H9 (cell line): ENCODE results near the gene IL31RA. TPM values are rescaled to one million over a fixed set of nuclear protein-coding genes. Genes with fewer than 3 reads are reported as not detected.

Experiments used
- DNase-seq: peaks from one replicate; pipeline ENCODE4 v3.0.0-alpha.2; 2017
- H2AFZ ChIP-seq: one replicate; pipeline ENCODE4 v1.6.1; 2013; ENCODE audit warnings: mild to moderate bottlenecking, low read length, control low read depth, moderate library complexity
- H2AK5ac ChIP-seq: 2 replicates; pipeline ENCODE4 v1.6.1; 2013; ENCODE audit warnings: low read length, control low read depth, mixed read lengths; ENCODE audit not compliant: insufficient read length
- H2BK120ac ChIP-seq: one replicate; pipeline ENCODE4 v1.6.1; 2013; ENCODE audit warnings: low read depth, mild to moderate bottlenecking, low read length, control low read depth, inconsistent platforms; ENCODE audit not compliant: poor library complexity, severe bottlenecking
- H2BK12ac ChIP-seq: 2 replicates; pipeline ENCODE4 v1.6.1; 2013; ENCODE audit warnings: low read length, control low read depth, mixed read lengths, low read depth; ENCODE audit not compliant: insufficient read length
- H2BK15ac ChIP-seq: 2 replicates; pipeline ENCODE4 v1.6.1; 2013; ENCODE audit warnings: low read depth, low read length, control low read depth
- H2BK20ac ChIP-seq: one replicate; pipeline ENCODE4 v1.6.1; 2013; ENCODE audit warnings: low read depth, mild to moderate bottlenecking, low read length, control low read depth, inconsistent platforms; ENCODE audit not compliant: poor library complexity, severe bottlenecking
- H2BK5ac ChIP-seq: 2 replicates; pipeline ENCODE4 v1.6.1; 2013; ENCODE audit warnings: low read length, control low read depth, mixed read lengths; ENCODE audit not compliant: insufficient read length
- H3K14ac ChIP-seq: 2 replicates; pipeline ENCODE4 v1.6.1; 2013; ENCODE audit warnings: low read length, control low read depth; ENCODE audit not compliant: insufficient read depth
- H3K18ac ChIP-seq: 2 replicates; pipeline ENCODE4 v1.6.1; 2013; ENCODE audit warnings: low read depth, mild to moderate bottlenecking, mixed read lengths, low read length, control low read depth; ENCODE audit not compliant: insufficient read length
- H3K23ac ChIP-seq: 2 replicates; pipeline ENCODE4 v1.6.1; 2013; ENCODE audit warnings: low read length, control low read depth, mixed read lengths, low read depth; ENCODE audit not compliant: insufficient read length
- H3K23me2 ChIP-seq: 2 replicates; pipeline ENCODE4 v1.6.1; 2013; ENCODE audit warnings: low read depth, mild to moderate bottlenecking, mixed read lengths, low read length, control low read depth; ENCODE audit not compliant: insufficient read length, poor library complexity, severe bottlenecking
- H3K27ac ChIP-seq: 2 replicates; pipeline ENCODE4 v1.5.1; 2013; ENCODE audit warnings: low read length, control low read depth, mixed read lengths, low read depth; ENCODE audit not compliant: insufficient read length
- H3K27me3 ChIP-seq: 2 replicates; pipeline ENCODE4 v1.6.1; 2013; ENCODE audit warnings: low read length, control low read depth, inconsistent platforms; ENCODE audit not compliant: insufficient read depth
- H3K4ac ChIP-seq: 2 replicates; pipeline ENCODE4 v1.6.1; 2013; ENCODE audit warnings: low read depth, mild to moderate bottlenecking, control low read depth, inconsistent platforms, low read length, moderate library complexity
- H3K4me1 ChIP-seq: 2 replicates; pipeline ENCODE4 v1.6.1; 2013; ENCODE audit warnings: low read length, control low read depth, inconsistent platforms; ENCODE audit not compliant: insufficient read depth
- H3K4me2 ChIP-seq: 2 replicates; pipeline ENCODE4 v1.6.1; 2013; ENCODE audit warnings: low read length, control low read depth, mixed read lengths; ENCODE audit not compliant: insufficient read length, insufficient read depth
- H3K56ac ChIP-seq: 2 replicates; pipeline ENCODE4 v1.6.1; 2013; ENCODE audit warnings: low read depth, mild to moderate bottlenecking, mixed read lengths, low read length, control low read depth; ENCODE audit not compliant: insufficient read length
- H3K79me1 ChIP-seq: 2 replicates; pipeline ENCODE4 v1.6.1; 2013; ENCODE audit warnings: low read depth, mild to moderate bottlenecking, moderate library complexity, low read length, control low read depth, inconsistent platforms; ENCODE audit not compliant: insufficient read depth, poor library complexity, severe bottlenecking
- H3K79me2 ChIP-seq: 2 replicates; pipeline ENCODE4 v1.6.1; 2013; ENCODE audit warnings: low read length, control low read depth, inconsistent platforms; ENCODE audit not compliant: insufficient read depth
- H3K9ac ChIP-seq: 2 replicates; pipeline ENCODE4 v1.6.1; 2013; ENCODE audit warnings: low read length, control low read depth, mixed read lengths; ENCODE audit not compliant: insufficient read length; ENCODE audit errors: extremely low read depth
- H3K9me3 ChIP-seq: one replicate; pipeline ENCODE4 v1.6.1; 2013; ENCODE audit warnings: low read depth, low read length, inconsistent platforms; ENCODE audit not compliant: control insufficient read depth
- H3T11ph ChIP-seq: one replicate; pipeline ENCODE4 v1.6.1; 2013; ENCODE audit warnings: mild to moderate bottlenecking, low read length, control low read depth, inconsistent platforms
- H4K20me1 ChIP-seq: one replicate; pipeline ENCODE4 v1.6.1; 2013; ENCODE audit not compliant: control insufficient read depth, insufficient read length, insufficient read depth
- H4K5ac ChIP-seq: 2 replicates; pipeline ENCODE4 v1.6.1; 2013; ENCODE audit warnings: low read depth, mild to moderate bottlenecking, mixed read lengths, low read length, control low read depth; ENCODE audit not compliant: insufficient read length
- H4K8ac ChIP-seq: replicated peaks from 2 replicates; pipeline ENCODE4 v1.6.1; 2013; ENCODE audit warnings: low read length, control low read depth, mixed read lengths, low read depth; ENCODE audit not compliant: insufficient read length
- H4K91ac ChIP-seq: 2 replicates; pipeline ENCODE4 v1.6.1; 2013; ENCODE audit warnings: low read depth, mild to moderate bottlenecking, moderate library complexity, mixed read lengths, low read length, control low read depth; ENCODE audit not compliant: insufficient read length
- H3K27ac Mint-ChIP-seq, 3 experiments: 2 replicates in 2 of 3; 3 replicates in 1 of 3; pipeline ENCODE4 v1.8.0; 2020 to 2021; ENCODE audit warnings: mixed read lengths in 3 of 3, mild to moderate bottlenecking in 1 of 3, moderate library complexity in 1 of 3
- H3K27me3 Mint-ChIP-seq: 2 replicates; pipeline ENCODE4 v1.8.0; 2021; ENCODE audit warnings: low read depth, mild to moderate bottlenecking, moderate library complexity, mixed read lengths
- H3K36me3 Mint-ChIP-seq, 3 experiments: 2 replicates in 2 of 3; 3 replicates in 1 of 3; pipeline ENCODE4 v1.8.0; 2020 to 2021; ENCODE audit warnings: low read depth in 3 of 3, mixed read lengths in 3 of 3; ENCODE audit not compliant: insufficient read depth in 1 of 3
- H3K4me1 Mint-ChIP-seq, 2 experiments: 2 replicates each; pipeline ENCODE4 v1.8.0; 2020; ENCODE audit warnings: mixed read lengths in 2 of 2
- H3K4me3 Mint-ChIP-seq, 2 experiments: 2 replicates in 1 of 2; 3 replicates in 1 of 2; pipeline ENCODE4 v1.8.0; 2020 to 2021; ENCODE audit warnings: mild to moderate bottlenecking in 2 of 2, mixed read lengths in 2 of 2, moderate library complexity in 1 of 2
- H3K9me3 Mint-ChIP-seq, 2 experiments: 2 replicates in 1 of 2; 3 replicates in 1 of 2; pipeline ENCODE4 v1.8.0; 2020; ENCODE audit warnings: mild to moderate bottlenecking in 2 of 2, mixed read lengths in 2 of 2, moderate library complexity in 1 of 2
- WGBS: extraction: QIAGEN DNeasy Blood & Tissue Kit; methylation state at CpG from one replicate; pipeline ENCODE4 v1.1.7; 2013; ENCODE audit warnings: missing lambda C conversion rate, low lambda C conversion rate, mixed read lengths; ENCODE audit not compliant: insufficient read length; ENCODE audit errors: extremely low coverage; 5-methylcytosine and 5-hydroxymethylcytosine counted together
- total RNA-seq: library from RNA; stranded (reverse); gene quantifications from 2 replicates; pipeline ENCODE4 v1.2.1, GENCODE V29; 2021
- TF ChIP-seq, protein P1 (sequence below): fragments of 200-600 bp; sonication (generic); conservative IDR thresholded peaks from 3 replicates; pipeline ENCODE4 v1.8.0; 2021; ENCODE audit warnings: antibody characterized with exemption, mild to moderate bottlenecking

Gene IL31RA
- total RNA-seq, 1 experiment from 2014 or later, result 0.11 TPM

DNA sequence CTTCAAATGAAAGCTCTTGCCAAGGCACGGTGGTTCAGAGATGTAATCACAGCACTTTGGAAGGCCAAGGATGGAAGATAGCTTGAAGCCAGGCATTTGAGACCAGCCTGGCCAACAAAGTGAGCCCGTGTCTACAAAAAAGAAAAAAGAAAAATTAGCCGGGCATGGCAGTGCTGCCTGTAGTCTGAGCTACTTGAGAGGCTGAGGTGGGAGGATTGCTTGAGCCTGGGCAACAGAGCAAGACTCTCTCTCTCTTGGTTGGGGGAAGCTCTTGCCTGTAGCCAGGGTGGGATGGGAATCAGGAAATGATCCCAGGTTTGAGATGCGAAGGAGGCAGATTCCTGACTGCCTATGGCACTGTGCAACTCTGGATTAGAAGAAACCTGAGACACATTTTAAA lies 81.5 kb downstream of the IL31RA start:
- no peak overlapping the region for H4K91ac ChIP-seq
- H3K18ac ChIP-seq, result no peak overlapping the region
- no peaks in the 10 kb centered on the region for H3K4me1 ChIP-seq

More for the DNA sequence above, 81.5 kb downstream of the IL31RA start:
- no peak overlapping the region for H2BK20ac ChIP-seq
- H2AK5ac ChIP-seq, result no peak overlapping the region
- WGBS, result no CpG with 5 or more reads among the region's 4 CpGs
- no peak for DNase-seq
- no peak overlapping the region for H4K5ac ChIP-seq
- H2BK120ac ChIP-seq, result no peak overlapping the region
- H3K27me3 ChIP-seq, result no peaks in the 10 kb centered on the region
- Mint-ChIP-seq H3K4me1 (peaks cover 0 to 2% of the 10 kb centered on the region in 2 experiments; a peak in 1 of 4 replicates), H3K36me3 (no peaks in the 10 kb centered on the region; a peak in 1 of 7 replicates), H3K27me3 (no peaks in the 10 kb centered on the region), H3K27ac (no peak overlapping the region), H3K4me3 (no peak overlapping the region), H3K9me3 (no peaks in the 10 kb centered on the region)
- no peak overlapping the region for H3K23ac ChIP-seq
- H3T11ph ChIP-seq, result no peak overlapping the region
- H4K20me1 ChIP-seq, result no peaks in the 10 kb centered on the region
- H3K27ac ChIP-seq, result no peak overlapping the region
- no peak overlapping the region for H2BK12ac ChIP-seq
- no peaks in the 10 kb centered on the region for H3K23me2 ChIP-seq
- no peak overlapping the region for H3K4me2 ChIP-seq
- H3K79me2 ChIP-seq, result no peaks in the 10 kb centered on the region
- no peak overlapping the region for H2BK5ac ChIP-seq
- H2AFZ ChIP-seq, result no peak overlapping the region
- H3K79me1 ChIP-seq, result no peaks in the 10 kb centered on the region
- no peak overlapping the region for H2BK15ac ChIP-seq
- no peak overlapping the region for H3K9ac ChIP-seq
- no peak overlapping the region for H3K56ac ChIP-seq
- no peaks in the 10 kb centered on the region for H3K9me3 ChIP-seq
- TF ChIP-seq, protein P1, sequence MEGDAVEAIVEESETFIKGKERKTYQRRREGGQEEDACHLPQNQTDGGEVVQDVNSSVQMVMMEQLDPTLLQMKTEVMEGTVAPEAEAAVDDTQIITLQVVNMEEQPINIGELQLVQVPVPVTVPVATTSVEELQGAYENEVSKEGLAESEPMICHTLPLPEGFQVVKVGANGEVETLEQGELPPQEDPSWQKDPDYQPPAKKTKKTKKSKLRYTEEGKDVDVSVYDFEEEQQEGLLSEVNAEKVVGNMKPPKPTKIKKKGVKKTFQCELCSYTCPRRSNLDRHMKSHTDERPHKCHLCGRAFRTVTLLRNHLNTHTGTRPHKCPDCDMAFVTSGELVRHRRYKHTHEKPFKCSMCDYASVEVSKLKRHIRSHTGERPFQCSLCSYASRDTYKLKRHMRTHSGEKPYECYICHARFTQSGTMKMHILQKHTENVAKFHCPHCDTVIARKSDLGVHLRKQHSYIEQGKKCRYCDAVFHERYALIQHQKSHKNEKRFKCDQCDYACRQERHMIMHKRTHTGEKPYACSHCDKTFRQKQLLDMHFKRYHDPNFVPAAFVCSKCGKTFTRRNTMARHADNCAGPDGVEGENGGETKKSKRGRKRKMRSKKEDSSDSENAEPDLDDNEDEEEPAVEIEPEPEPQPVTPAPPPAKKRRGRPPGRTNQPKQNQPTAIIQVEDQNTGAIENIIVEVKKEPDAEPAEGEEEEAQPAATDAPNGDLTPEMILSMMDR, result no peak
- H3K14ac ChIP-seq, result no peak overlapping the region
- H3K4ac ChIP-seq, result no peak overlapping the region
- no peak overlapping the region for H4K8ac ChIP-seq
